Breast epithelium (tissue), 3 donors: ENCODE data around the gene BID.

Experiments
- CTCF ChIP-seq, 3 donors: fragments of 450-650 bp; IDR thresholded peaks; one replicate each; pipeline ENCODE4 v1.5.1; 2016 to 2017; ENCODE audit warnings: antibody characterized with exemption in 3 of 3, mild to moderate bottlenecking in 3 of 3, moderate library complexity in 3 of 3
- POLR2A ChIP-seq: fragments of 450-650 bp; IDR thresholded peaks from one replicate; pipeline ENCODE4 v1.6.1; 2016; ENCODE audit warnings: antibody characterized with exemption, mild to moderate bottlenecking, moderate library complexity

- no peak for TF ChIP-seq CTCF (IDR thresholded peaks at IDR 0.05)
- no peak for TF ChIP-seq POLR2A
These were observed 4.6 kb downstream of the BID start for GRCh38 chr22:17769716-17770082.
